KG1 (cell line): ENCODE data around the gene CFAP107.

Source experiments
- DNase-seq: peaks from one replicate; lab custom pipeline; 2025; lab: John Stamatoyannopoulos, UW

CFAP107 gene

GRCh38 chr1:12741946-12742345 lies 4.1 kb upstream of the CFAP107 start:
- no peak for DNase-seq

GRCh38 chr1:12745126-12745991 lies 641 bp upstream of the CFAP107 start:
- no peak for DNase-seq

- DNase-seq = no peak
Observed at GRCh38 chr1:12748778-12749355, 2.9 kb downstream of the CFAP107 start.

DNA sequence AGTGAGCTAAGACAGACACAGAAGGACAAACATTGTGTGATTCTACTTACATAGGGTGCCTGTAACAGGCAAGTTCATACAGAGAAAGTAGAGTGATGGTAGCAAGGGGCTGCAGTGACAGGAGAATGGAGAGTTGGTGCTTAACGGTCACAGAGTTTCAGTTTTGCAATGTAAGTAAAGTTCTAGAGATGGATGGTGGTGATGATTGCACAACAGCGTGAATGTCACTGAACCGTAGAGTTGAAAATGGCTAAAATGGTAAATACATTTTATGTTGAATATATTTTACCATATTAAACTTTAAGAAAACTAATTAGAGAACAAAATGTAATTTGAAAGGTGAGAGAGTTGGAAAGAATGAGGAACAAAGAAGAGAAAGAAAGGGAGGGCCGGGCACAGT lies 8.7 kb downstream of the CFAP107 start:
- DNase-seq = no peak

DNA sequence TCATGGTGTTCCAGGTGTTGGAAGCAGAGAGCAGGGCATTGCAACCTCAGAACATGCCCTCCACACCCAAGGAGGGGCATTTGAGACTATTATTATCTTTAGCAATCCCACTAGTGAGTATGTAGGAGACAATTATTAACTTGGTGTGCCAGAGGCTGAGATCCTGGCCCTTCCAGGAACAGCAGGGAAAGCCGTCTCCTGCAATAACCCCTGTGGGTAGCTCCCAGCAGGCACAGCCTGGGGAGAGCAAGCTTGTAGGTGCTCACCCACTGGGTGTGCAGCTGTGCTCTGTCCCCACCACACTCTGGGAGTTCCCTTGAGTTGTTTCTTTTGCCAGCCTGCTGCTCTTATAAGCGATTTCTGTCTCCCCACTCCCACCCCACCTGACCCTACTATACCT lies 10.3 kb downstream of the CFAP107 start:
- no peak for DNase-seq

DNA sequence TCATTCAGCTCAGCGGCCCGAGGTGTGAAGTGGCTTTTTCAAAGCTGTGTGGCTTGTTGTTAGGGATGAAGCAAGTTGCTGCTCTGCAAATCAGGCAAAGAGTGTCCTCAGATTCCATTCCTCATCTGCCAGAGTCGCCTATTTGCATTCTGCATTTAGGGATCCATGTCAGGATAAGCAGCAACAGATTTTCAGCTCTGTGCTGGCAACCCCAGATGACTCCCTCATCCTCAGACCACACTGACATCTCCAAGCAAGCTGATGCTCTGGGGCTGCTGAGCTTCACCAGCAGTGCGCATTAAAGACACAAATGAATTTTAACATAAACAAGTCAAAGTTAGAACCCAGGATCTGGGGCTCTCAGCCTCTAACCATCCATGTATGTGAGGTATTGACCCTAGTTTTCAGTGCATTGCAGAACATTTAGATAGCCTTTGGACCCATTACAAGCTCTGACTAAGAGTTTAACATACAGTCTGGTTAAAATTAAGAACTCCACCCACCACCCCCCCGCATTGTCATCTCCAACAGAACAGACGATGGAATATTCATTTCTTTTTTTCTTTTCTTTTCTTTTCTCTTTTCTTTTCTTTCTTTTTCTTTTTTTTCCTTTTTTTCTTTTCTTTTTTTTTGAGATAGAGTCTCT lies 10.9 kb downstream of the CFAP107 start:
- no peak for DNase-seq

DNA sequence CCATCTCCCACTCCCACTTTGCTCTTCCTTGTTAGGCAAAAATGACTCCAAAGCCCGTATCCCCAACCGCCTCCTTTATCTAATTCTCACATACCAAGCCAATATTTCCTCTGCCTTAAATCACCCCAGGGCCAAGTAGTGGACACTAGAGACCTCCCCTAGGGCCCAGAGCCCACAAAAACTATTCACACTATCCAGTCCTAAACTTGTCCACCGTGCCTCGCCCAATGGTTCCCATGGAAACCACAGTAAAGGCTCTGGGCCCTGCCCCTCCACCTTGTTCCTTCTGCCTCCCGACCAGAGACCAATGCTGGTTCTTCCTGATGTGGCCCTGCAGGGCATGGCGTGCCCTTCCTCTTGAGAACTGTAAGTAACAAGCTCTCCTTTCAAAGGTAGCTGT lies 11.8 kb downstream of the CFAP107 start:
- no peak for DNase-seq

DNA sequence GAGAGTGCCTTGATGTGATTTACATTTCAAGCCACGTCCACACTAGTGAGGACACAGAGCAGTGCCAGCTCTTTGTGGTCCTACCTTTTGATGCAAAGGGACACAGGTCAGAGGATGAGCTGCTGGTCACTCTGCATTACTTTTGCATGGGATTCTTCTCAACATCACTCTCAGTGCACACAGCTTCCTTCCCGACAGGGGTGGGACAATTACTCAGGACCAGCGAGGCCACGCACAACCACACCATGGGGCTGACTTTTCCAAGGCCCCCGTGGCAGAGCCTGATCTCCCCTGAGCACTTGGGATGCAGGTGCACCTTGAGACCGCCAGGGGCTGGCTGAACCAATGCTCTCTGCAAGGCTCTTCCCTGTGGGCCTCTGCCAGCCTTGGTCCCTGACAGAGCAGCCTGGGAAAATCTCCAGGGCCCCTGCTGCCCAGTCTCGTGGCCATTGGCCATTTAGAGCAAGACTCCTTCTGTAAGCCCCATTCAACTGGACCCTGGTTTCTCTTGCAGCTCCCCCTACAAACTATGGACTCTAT lies 14.3 kb downstream of the CFAP107 start:
- DNase-seq = no peak

- DNase-seq = no peak
Observed at GRCh38 chr1:12761781-12762180, 15.8 kb downstream of the CFAP107 start.

- DNase-seq = no peak
Observed at GRCh38 chr1:12762766-12763165, 16.8 kb downstream of the CFAP107 start.

- DNase-seq = no peak
Observed at GRCh38 chr1:12763479-12763878, 17.5 kb downstream of the CFAP107 start.

- DNase-seq = no peak
Observed at GRCh38 chr1:12764016-12764415, 18.0 kb downstream of the CFAP107 start.

- DNase-seq = no peak
Observed at GRCh38 chr1:12769031-12769430, 23.0 kb downstream of the CFAP107 start.

- no peak for DNase-seq
Observed at GRCh38 chr1:12769976-12770505, 24.0 kb downstream of the CFAP107 start.

GRCh38 chr1:12770620-12771019 lies 24.6 kb downstream of the CFAP107 start:
- no peak for DNase-seq

DNA sequence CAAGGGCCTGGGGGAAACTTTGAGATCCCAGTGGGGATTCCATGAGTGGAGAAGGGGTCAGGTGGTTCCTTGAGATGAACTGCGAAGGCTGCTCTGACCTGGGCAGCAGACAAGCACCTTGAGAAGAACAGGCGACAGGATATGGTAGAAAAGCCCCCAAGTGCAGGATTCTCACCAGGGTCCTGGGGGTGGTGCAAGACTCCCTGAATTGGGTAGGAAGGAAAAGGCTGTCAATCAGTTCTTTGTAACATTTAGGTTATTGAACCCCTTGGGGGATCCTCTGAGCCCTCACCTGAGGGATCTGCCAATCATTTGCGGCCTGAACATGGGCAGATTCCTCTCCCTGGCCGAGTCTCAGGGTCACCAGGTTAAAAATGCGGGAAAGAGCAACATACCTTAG lies 25.2 kb downstream of the CFAP107 start:
- no peak for DNase-seq

GRCh38 chr1:12772520-12772919 lies 26.5 kb downstream of the CFAP107 start:
- DNase-seq = no peak

GRCh38 chr1:12773438-12773837 lies 27.4 kb downstream of the CFAP107 start, which contains the start of gene PRAMEF12:
Gene PRAMEF12 (plus strand): TSS chr1:12773738. CDS start chr1:12774868, 1,130 bp downstream.
- DNase-seq = no peak

- DNase-seq = no peak
Observed at GRCh38 chr1:12774801-12775345, 28.9 kb downstream of the CFAP107 start.

- no peak for DNase-seq
Observed at GRCh38 chr1:12775443-12775842, 29.4 kb downstream of the CFAP107 start.

GRCh38 chr1:12776801-12777557 lies 31.0 kb downstream of the CFAP107 start:
- DNase-seq = no peak
